IPS DF 6.9 (cell line): ENCODE results near the gene PROCA1.
"Not testable (repeated sequence)": the region's sequence is repeated elsewhere in the genome, so short reads cannot be mapped to it uniquely, and the experiment has no call there.

Experiments used
- DNase-seq: peaks from one replicate; pipeline ENCODE4 v3.0.0-alpha.2; 2013; ENCODE audit warnings: low read depth, low spot score
- H3K27ac ChIP-seq: one replicate; pipeline ENCODE4 v1.5.1; 2013; ENCODE audit warnings: low read length, control low read depth
- H3K27me3 ChIP-seq: 2 replicates; pipeline ENCODE4 v1.6.1; 2013; ENCODE audit warnings: mild to moderate bottlenecking, low read length; ENCODE audit not compliant: control insufficient read depth, insufficient read depth
- H3K36me3 ChIP-seq: 2 replicates; pipeline ENCODE4 v1.6.1; 2013; ENCODE audit warnings: low read length; ENCODE audit not compliant: control insufficient read depth, insufficient read depth
- H3K4me1 ChIP-seq: 2 replicates; pipeline ENCODE4 v1.6.1; 2013; ENCODE audit warnings: low read length; ENCODE audit not compliant: control insufficient read depth, insufficient read depth
- H3K4me3 ChIP-seq: 2 replicates; pipeline ENCODE4 v1.5.1; 2013; ENCODE audit warnings: mild to moderate bottlenecking, low read length
- H3K9me3 ChIP-seq: 2 replicates; pipeline ENCODE4 v1.6.1; 2013; ENCODE audit warnings: low read length, inconsistent platforms; ENCODE audit not compliant: control insufficient read depth, insufficient read depth
- WGBS: extraction: QIAGEN DNeasy Blood & Tissue Kit; methylation state at CpG from one replicate; pipeline ENCODE4 v1.1.7; 2013; ENCODE audit warnings: mixed read lengths, missing lambda C conversion rate; ENCODE audit not compliant: insufficient read length, insufficient coverage; 5-methylcytosine and 5-hydroxymethylcytosine counted together

PROCA1 gene

DNA sequence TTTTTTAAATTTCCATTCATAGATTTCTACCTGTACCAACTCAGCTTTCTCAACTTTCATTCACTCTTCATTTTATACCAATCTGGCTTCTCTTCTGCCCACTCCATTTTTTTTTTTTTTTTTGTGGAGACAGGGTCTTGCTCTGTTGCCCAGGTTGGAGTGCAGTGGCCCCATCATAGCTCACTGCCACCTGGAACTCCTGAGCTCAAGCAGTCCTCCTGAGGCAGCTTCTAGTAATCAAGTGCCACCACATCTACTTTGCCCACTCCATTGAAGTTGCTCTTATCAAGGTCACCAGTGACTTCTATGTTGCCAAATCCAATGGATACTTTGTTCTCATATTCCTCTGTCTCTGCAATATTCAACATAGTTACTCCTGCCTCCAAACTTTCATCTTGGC lies 48.0 kb downstream of the PROCA1 start:
- Histone ChIP-seq H3K27me3 (no peaks in the 10 kb centered on the region), H3K36me3 (peaks cover 2% of the 10 kb centered on the region; the same call in 1 of the 2 replicates), H3K27ac (no peak overlapping the region), H3K9me3 (no peaks in the 10 kb centered on the region), H3K4me1 (no peaks in the 10 kb centered on the region), H3K4me3 (no peak overlapping the region)
- no peak for DNase-seq

DNA sequence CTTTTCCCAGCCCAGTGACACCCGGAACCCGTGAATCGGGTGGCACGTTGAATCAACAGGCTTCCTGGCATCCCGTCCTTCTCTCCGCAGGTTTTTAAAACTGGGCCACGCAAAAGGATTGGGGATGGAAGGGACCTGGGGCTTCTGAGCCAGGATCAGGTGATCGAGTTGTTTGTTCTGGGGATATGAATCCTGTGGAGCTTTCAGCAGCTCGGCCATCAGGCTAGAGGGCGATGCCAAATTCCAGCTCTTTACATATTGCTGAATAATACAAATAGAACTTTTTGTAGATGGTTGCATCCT lies 49.2 kb downstream of the PROCA1 start:
- no peaks in the 10 kb centered on the region for H3K27me3 ChIP-seq
- no peaks in the 10 kb centered on the region for H3K4me1 ChIP-seq
- H3K4me3 ChIP-seq, result peak overlapping the region; percentile 68
- no peak for DNase-seq
- H3K9me3 ChIP-seq, result no peaks in the 10 kb centered on the region
- 0 out of 2 replicates have a peak, but pooled peaks cover 2% of the 10 kb centered on the region for H3K36me3 ChIP-seq
- WGBS, result no CpG with 5 or more reads among the region's 10 CpGs
- H3K27ac ChIP-seq, result no peak overlapping the region

DNA sequence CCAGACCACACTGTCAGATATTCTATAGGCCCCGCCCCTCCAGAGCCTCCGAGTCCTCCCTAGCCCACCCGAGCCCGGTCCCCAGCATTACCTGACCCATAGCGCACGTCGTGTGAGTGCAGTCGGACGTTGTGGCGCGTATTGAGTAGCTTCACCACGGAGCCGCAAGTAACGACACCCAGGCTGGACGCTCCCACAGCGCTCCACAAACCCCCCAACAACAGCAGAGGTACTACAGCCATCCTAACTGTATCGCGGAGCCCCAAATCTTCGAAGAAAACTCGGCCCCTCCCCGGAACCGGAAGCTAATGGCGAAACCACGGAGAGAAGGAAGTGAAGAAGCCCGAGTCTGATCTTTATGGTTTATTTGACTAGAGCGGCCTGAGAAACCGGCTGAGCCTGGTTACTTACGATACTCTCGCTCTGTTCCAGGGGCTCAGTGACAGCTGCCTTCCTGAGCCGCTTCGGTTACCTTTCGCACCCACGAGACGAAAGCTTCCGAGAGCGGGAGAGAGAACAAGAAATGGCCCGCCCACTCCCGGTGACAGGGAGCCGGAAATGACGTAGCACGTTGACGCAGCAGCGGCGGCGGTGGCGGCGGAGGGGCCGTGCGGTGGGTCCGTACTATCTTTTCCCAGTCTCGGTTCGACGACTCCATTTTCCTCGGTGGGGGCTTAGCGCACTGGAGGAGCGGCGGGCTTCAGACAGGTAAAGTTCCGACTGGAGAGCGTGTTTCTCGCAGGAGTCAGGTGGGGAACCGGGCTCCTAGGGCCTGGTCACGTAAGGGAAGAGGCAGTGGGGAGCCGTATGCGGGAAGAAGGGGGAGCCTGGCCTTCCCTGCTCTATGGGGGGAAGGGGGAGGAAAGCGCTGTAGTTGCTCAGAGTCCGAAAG lies 49.8 kb downstream of the PROCA1 start, which contains the start of the genes SDF2 and SUPT6H:
SDF2 (minus strand) TSS at position 272 of the 892 bp plus-strand sequence; CDS start at position 242, 30 bp downstream.
SUPT6H (plus strand) TSS at position 571 of the 892 bp plus-strand sequence. CDS start 11,197 bp downstream, outside the sequence.
- Histone ChIP-seq H3K36me3 (0 out of 2 replicates have a peak, but pooled peaks cover 2% of the 10 kb centered on the region), H3K27me3 (no peaks in the 10 kb centered on the region), H3K4me3 (peak within 1 kb of the TSS; percentile 68), H3K4me1 (no peaks in the 10 kb centered on the region), H3K27ac (no peak within 1 kb of the TSS), H3K9me3 (no peaks in the 10 kb centered on the region)
- DNase-seq, result peak; percentile 73
- no CpG with 5 or more reads among the region's 66 CpGs for WGBS

DNA sequence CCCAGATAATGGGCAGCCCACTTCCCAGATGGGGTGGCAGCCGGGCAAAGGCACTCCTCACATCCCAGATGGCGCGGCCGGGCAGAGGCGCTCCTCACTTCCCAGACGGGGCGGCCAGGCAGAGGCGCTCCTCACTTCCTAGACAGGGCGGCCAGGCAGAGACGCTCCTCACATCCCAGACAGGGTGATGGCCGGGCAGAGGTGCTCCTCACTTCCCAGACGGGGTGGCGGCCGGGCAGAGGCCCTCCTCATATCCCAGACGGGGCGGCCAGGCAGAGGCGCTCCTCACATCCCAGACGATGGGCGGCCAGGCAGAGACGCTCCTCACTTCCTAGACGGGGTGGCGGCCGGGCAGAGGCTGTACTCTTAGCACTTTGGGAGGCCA lies 52.2 kb downstream of the PROCA1 start:
- not testable (repeated sequence) for H3K27ac ChIP-seq, H3K9me3 ChIP-seq, H3K36me3 ChIP-seq, H3K4me3 ChIP-seq, H3K4me1 ChIP-seq, H3K27me3 ChIP-seq, DNase-seq
- WGBS, result no CpG with 5 or more reads among the region's 23 CpGs

DNA sequence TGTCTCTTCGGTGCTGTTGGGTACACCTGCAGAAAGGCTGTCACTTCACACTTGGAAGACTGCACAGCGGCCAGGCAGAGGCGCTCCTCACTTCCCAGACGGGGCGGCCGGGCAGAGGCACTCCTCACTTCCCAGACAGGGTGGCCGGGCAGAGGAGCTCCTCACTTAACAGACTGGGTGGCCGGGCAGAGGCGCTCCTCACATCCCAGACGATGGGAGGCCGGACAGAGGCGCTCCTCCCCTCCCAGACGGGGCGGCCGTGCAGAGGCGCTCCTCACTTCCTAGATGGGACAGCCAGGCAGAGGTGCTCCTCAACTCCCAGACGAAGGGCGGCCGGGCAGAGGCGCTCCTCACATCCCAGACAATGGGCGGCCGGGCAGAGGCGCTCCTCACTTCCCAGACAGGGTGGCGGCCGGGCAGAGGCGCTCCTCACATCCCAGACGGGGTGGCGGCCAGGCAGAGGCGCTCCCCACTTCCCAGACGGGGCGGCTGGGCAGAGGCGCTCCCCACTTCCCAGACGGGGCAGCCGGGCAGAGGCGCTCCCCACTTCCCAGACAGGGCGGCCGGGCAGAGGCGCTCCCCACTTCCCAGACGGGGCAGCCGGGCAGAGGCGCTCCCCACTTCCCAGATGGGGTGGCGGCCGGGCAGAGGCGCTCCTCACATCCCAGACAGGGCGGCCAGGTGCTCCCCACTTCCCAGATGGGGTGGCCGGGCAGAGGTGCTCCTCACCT lies 52.8 kb downstream of the PROCA1 start:
- not testable (repeated sequence) for H3K27ac ChIP-seq, H3K4me1 ChIP-seq, H3K4me3 ChIP-seq, H3K27me3 ChIP-seq, H3K9me3 ChIP-seq, H3K36me3 ChIP-seq, DNase-seq
- no CpG with 5 or more reads among the region's 46 CpGs for WGBS

DNA sequence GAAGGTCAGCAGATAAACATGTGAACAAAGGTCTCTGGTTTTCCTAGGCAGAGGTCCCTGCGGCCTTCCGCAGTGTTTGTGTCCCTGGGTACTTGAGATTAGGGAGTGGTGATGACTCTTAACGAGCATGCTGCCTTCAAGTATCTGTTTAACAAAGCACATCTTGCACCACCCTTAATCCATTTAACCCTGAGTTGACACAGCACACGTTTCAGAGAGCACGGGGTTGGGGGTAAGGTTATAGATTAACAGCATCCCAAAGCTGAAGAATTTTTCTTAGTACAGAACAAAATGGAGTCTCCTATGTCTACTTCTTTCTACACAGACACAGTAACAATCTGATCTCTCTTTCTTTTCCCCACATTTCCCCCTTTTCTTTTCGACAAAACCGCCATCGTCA lies 53.3 kb downstream of the PROCA1 start:
- not testable (repeated sequence) for H3K27ac ChIP-seq, H3K27me3 ChIP-seq, H3K4me1 ChIP-seq, H3K36me3 ChIP-seq, DNase-seq, H3K9me3 ChIP-seq, H3K4me3 ChIP-seq
- WGBS, result no CpG with 5 or more reads among the region's 8 CpGs

DNA sequence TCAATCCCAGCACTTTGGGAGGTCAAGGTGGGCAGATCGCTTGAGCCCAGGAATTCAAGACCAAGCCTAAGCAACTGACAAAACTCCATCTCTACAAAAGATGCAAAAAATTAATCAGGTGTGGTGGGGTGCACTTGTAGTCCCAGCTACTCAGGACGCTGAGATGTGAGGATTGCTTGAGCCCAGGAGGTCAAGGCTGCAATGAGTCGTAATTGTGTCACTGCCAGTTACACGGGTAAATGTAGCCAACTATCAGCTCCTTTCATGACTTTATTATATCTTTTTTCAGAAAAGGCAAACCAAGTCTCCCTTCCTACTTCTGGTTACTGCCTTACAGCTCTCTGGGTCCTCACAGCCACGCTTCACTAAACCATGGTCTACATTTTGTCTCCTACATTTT lies 53.9 kb downstream of the PROCA1 start:
- no peak overlapping the region for H3K27ac ChIP-seq
- no peak for DNase-seq
- H3K4me1 ChIP-seq, result no peaks in the 10 kb centered on the region
- H3K36me3 ChIP-seq, result peaks cover 2% of the 10 kb centered on the region; the same call in 1 of the 2 replicates
- H3K9me3 ChIP-seq, result no peaks in the 10 kb centered on the region
- WGBS, result no CpG with 5 or more reads among the region's 5 CpGs
- no peak overlapping the region for H3K4me3 ChIP-seq
- no peaks in the 10 kb centered on the region for H3K27me3 ChIP-seq

DNA sequence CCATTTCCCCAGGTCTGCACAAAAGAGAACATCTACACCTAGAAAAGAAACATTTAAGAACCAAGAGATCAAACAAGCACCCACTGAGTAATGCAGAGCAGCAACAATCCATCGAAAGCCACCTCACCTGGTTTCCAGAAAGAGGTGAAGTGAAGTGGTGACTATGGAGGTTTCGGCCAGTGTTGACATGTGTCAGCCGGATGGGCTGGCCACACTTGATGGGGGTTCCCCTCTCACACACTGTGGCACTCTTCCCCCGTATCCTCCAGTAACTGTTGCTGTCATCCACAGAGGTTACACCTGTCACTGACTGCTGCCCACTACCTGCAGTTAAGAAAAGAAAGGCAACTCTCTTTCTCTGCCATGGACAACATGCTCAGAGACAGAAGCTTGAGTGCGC lies 56.5 kb downstream of the PROCA1 start:
- H3K27ac ChIP-seq, result no peak overlapping the region
- no peaks in the 10 kb centered on the region for H3K4me1 ChIP-seq
- WGBS, result no CpG with 5 or more reads among the region's 5 CpGs
- no peak for DNase-seq
- H3K9me3 ChIP-seq, result no peaks in the 10 kb centered on the region
- H3K4me3 ChIP-seq, result no peak overlapping the region
- H3K27me3 ChIP-seq, result no peaks in the 10 kb centered on the region
- peaks cover 2% of the 10 kb centered on the region; the same call in 1 of the 2 replicates for H3K36me3 ChIP-seq
